GM23338 (cell line): ENCODE measurements around the gene NUP205. TPM values are rescaled to one million over a fixed set of nuclear protein-coding genes. Genes with fewer than 3 reads are reported as not detected.

Experiments used
- ATAC-seq: fragments of 200-7000 bp; cut with Tn5 transposase; 3 replicates; pipeline ENCODE4 v1.9.1; 2020
- DNase-seq: peaks from one replicate; pipeline ENCODE4 v3.0.0-alpha.2; 2015; ENCODE audit warnings: low spot score
- H2AFZ ChIP-seq: fragments of 200-600 bp; sonication (generic); 2 replicates; pipeline ENCODE4 v1.8.0; 2016; ENCODE audit warnings: antibody characterized with exemption, mild to moderate bottlenecking, moderate library complexity
- H3F3A ChIP-seq: fragments of 200-600 bp; sonication (generic); replicated peaks from 2 replicates; pipeline ENCODE4 v1.8.0; 2017; ENCODE audit warnings: antibody characterized with exemption, mixed run types, low read depth
- H3K27ac ChIP-seq: fragments of 200-600 bp; sonication (generic); 2 replicates; pipeline ENCODE4 v1.6.1; 2016; ENCODE audit warnings: low read depth
- H3K27me3 ChIP-seq: fragments of 200-600 bp; sonication (generic); 2 replicates; pipeline ENCODE4 v1.8.0; 2016; ENCODE audit warnings: mild to moderate bottlenecking, mixed run types, moderate library complexity; ENCODE audit not compliant: insufficient read depth
- H3K36me3 ChIP-seq: fragments of 200-600 bp; sonication (generic); 2 replicates; pipeline ENCODE4 v1.8.0; 2016; ENCODE audit warnings: mild to moderate bottlenecking; ENCODE audit not compliant: insufficient read depth
- H3K4me1 ChIP-seq: fragments of 200-600 bp; sonication (generic); 2 replicates; pipeline ENCODE4 v1.8.0; 2016; ENCODE audit warnings: mild to moderate bottlenecking, moderate library complexity; ENCODE audit not compliant: insufficient read depth
- H3K4me2 ChIP-seq: fragments of 200-600 bp; sonication (generic); 2 replicates; pipeline ENCODE4 v1.7.1; 2017; ENCODE audit warnings: mixed run types
- H3K4me3 ChIP-seq: fragments of 200-600 bp; sonication (generic); 2 replicates; pipeline ENCODE4 v1.6.1; 2016; ENCODE audit warnings: mixed run types
- H3K79me2 ChIP-seq: fragments of 200-600 bp; sonication (generic); replicated peaks from 2 replicates; pipeline ENCODE4 v1.8.0; 2017; ENCODE audit warnings: mild to moderate bottlenecking; ENCODE audit not compliant: insufficient read depth
- H3K9me2 ChIP-seq: fragments of 200-600 bp; sonication (generic); 2 replicates; pipeline ENCODE4 v1.8.0; 2017; ENCODE audit not compliant: insufficient read depth
- H4K20me1 ChIP-seq: fragments of 200-600 bp; sonication (generic); replicated peaks from 2 replicates; pipeline ENCODE4 v1.8.0; 2017; ENCODE audit warnings: mild to moderate bottlenecking; ENCODE audit not compliant: insufficient read depth
- H3K27ac Mint-ChIP-seq: 2 replicates; pipeline ENCODE4 v1.8.0; 2020; ENCODE audit warnings: inconsistent platforms, mild to moderate bottlenecking, moderate library complexity, mixed read lengths
- H3K27me3 Mint-ChIP-seq: 3 replicates; pipeline ENCODE4 v1.8.0; 2022; ENCODE audit warnings: low read depth, mild to moderate bottlenecking, moderate library complexity, mixed read lengths, inconsistent platforms; ENCODE audit not compliant: insufficient read depth, poor library complexity
- H3K36me3 Mint-ChIP-seq: 3 replicates; pipeline ENCODE4 v1.8.0; 2021; ENCODE audit warnings: low read depth, mild to moderate bottlenecking, inconsistent platforms, moderate library complexity, mixed read lengths
- H3K4me1 Mint-ChIP-seq: 3 replicates; pipeline ENCODE4 v1.8.0; 2020; ENCODE audit warnings: mild to moderate bottlenecking, inconsistent platforms, mixed read lengths
- H3K4me3 Mint-ChIP-seq: 3 replicates; pipeline ENCODE4 v1.8.0; 2021; ENCODE audit warnings: moderate library complexity, mild to moderate bottlenecking, inconsistent platforms, mixed read lengths
- H3K9me3 Mint-ChIP-seq: 3 replicates; pipeline ENCODE4 v1.8.0; 2020; ENCODE audit warnings: moderate library complexity, mild to moderate bottlenecking, inconsistent platforms, mixed read lengths
- CREB1 ChIP-seq: fragments of 250-450 bp; sonication (Bioruptor Pico); IDR thresholded peaks from 2 replicates; pipeline ENCODE4 v1.5.0; 2020; ENCODE audit warnings: low read depth, mild to moderate bottlenecking, moderate library complexity
- CTCF ChIP-seq, 2 experiments: fragments of 200-600 bp in 1 of 2; sonication (generic) in 1 of 2; conservative IDR thresholded peaks; 2 replicates each; pipeline versions ENCODE4 v1.5.1 to v1.6.1; 2016 to 2017; ENCODE audit warnings: antibody characterized with exemption in 2 of 2, low read depth in 2 of 2, mild to moderate bottlenecking in 2 of 2, moderate library complexity in 1 of 2
- POLR2AphosphoS5 ChIP-seq: IDR thresholded peaks from 2 replicates; pipeline ENCODE4 v1.6.1; 2016; ENCODE audit warnings: antibody characterized with exemption, low read depth
- ZNF114 ChIP-seq: fragments of 250-450 bp; sonication (Bioruptor Pico); IDR thresholded peaks from 2 replicates; pipeline ENCODE4 v1.5.0; 2020; ENCODE audit warnings: mild to moderate bottlenecking, moderate library complexity
- ZNF331 ChIP-seq: fragments of 250-450 bp; sonication (Bioruptor Pico); IDR thresholded peaks from 2 replicates; pipeline ENCODE4 v1.5.0; 2020; ENCODE audit warnings: low read depth, mild to moderate bottlenecking, moderate library complexity
- ZNF462 ChIP-seq: fragments of 250-450 bp; sonication (Bioruptor Pico); IDR thresholded peaks from 2 replicates; pipeline ENCODE4 v1.5.0; 2020; ENCODE audit warnings: mild to moderate bottlenecking, moderate library complexity
- polyA plus RNA-seq: library from polyadenylated mRNA; unstranded; fragments of >200 nt; fragmentation: Nextera tagmentation; extraction: Ambion mirVana; gene quantifications from 2 replicates; pipeline ENCODE4 v1.2.1, GENCODE V29; 2016
- total RNA-seq: library from RNA; depleted of rRNA; stranded (reverse); fragments of >200 nt; shearing (Covaris generic); gene quantifications from 2 replicates; pipeline ENCODE4 v1.2.3, GENCODE V29; 2014
- TF ChIP-seq, protein P1 (sequence below): IDR thresholded peaks from 2 replicates; pipeline ENCODE4 v1.6.1; 2016; ENCODE audit warnings: antibody characterized with exemption

The NUP205 gene
- total and polyA plus RNA-seq, 2 experiments from 2014 or later: 150 to 212 TPM

GRCh38 chr7:135517060-135517459 is 40.7 kb upstream of the NUP205 start (continued):
- TF ChIP-seq ZNF462 (CRISPR knock-in tag) (no peak), POLR2AphosphoS5 (no peak), CTCF (conservative IDR thresholded peaks at IDR 0.05; ENCODE audit: low read depth in 2 of 2) (no peak), ZNF114 (no peak)
- TF ChIP-seq, protein P1, sequence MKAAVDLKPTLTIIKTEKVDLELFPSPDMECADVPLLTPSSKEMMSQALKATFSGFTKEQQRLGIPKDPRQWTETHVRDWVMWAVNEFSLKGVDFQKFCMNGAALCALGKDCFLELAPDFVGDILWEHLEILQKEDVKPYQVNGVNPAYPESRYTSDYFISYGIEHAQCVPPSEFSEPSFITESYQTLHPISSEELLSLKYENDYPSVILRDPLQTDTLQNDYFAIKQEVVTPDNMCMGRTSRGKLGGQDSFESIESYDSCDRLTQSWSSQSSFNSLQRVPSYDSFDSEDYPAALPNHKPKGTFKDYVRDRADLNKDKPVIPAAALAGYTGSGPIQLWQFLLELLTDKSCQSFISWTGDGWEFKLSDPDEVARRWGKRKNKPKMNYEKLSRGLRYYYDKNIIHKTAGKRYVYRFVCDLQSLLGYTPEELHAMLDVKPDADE: no peak

DNA sequence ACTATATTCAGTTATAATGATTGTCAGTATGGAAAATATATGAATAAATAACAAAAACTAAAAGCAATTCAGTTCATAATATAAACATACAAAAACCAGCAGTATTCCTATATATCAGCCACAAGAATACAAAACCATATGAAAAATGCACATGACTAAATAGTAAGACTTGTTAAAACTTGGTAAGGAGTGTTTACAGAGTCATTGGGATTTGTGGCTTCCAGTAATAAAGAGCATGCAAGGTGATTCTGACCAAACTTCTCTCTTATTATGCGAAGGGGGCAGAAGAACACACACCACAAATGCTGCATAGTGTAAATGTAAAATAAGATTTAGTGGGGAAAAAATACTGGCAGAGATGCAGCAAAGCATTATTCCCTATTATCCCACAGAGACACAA is 39.0 kb upstream of the NUP205 start:
- ATAC-seq (no peak), DNase-seq (no peak)
- Histone ChIP-seq H3K4me1 (no peaks in the 10 kb centered on the region; the same call in 1 of the 2 replicates), H3F3A (no peaks in the 10 kb centered on the region), H3K4me2 (no peak overlapping the region), H3K9me2 (no peaks in the 10 kb centered on the region), H3K4me3 (no peak overlapping the region), H3K27me3 (no peaks in the 10 kb centered on the region), H2AFZ (peak overlapping the region; percentile 72; the same call in 1 of the 2 replicates), H3K79me2 (no peaks in the 10 kb centered on the region), H3K27ac (no peak overlapping the region), H3K36me3 (no peaks in the 10 kb centered on the region), H4K20me1 (no peaks in the 10 kb centered on the region)
- no peaks in the 10 kb centered on the region for H3K36me3 Mint-ChIP-seq
- H3K27ac Mint-ChIP-seq: no peak overlapping the region
- 0 out of 3 replicates have a peak, but pooled peaks cover 5% of the 10 kb centered on the region for H3K4me1 Mint-ChIP-seq
- H3K4me3 Mint-ChIP-seq: no peak overlapping the region
- peaks cover 5% of the 10 kb centered on the region for H3K27me3 Mint-ChIP-seq
- no peaks in the 10 kb centered on the region for H3K9me3 Mint-ChIP-seq
- no peak for TF ChIP-seq ZNF462 (CRISPR knock-in tag)
- TF ChIP-seq ZNF331 (CRISPR knock-in tag): no peak
- TF ChIP-seq CREB1 (CRISPR knock-in tag): no peak
